HEK293 (cell line): ENCODE measurements around the gene SSBP3.
A peak's percentile ranks its signal among the peaks of the same experiment; 100 is the strongest.

Experiments used
- CTCF ChIA-PET: fragments of 350-600 bp; formaldehyde crosslinking; extraction: SDS; loops from one replicate; lab custom pipeline; 2021; ENCODE audit warnings: antibody characterized with exemption; lab: Yijun Ruan, JAX
- POLR2A ChIA-PET: fragments of 300-600 bp; formaldehyde crosslinking; extraction: SDS; loops from one replicate; lab custom pipeline; 2020; ENCODE audit warnings: antibody characterized with exemption, inconsistent platforms; lab: Yijun Ruan, JAX
- H3K27ac ChIP-seq: fragments of 200-500 bp; sonication (Bioruptor generic); 2 replicates; pipeline ENCODE4 v1.5.1; 2014; ENCODE audit warnings: low read depth, low read length, control low read depth, inconsistent platforms; ENCODE audit errors: extremely low read depth
- H3K36me3 ChIP-seq, 2 experiments: fragments of 200-500 bp in 1 of 2; sonication (Bioruptor generic) in 1 of 2; 1 replicate in 1 of 2; 2 replicates in 1 of 2; pipeline ENCODE4 v1.5.1; 2014 to 2017; ENCODE audit warnings: inconsistent platforms in 2 of 2, low read length in 2 of 2; ENCODE audit not compliant: control insufficient read depth in 2 of 2, insufficient read depth in 1 of 2
- H3K4me1 ChIP-seq: fragments of 200-500 bp; sonication (Bioruptor generic); 2 replicates; pipeline ENCODE4 v1.5.1; 2014; ENCODE audit warnings: mild to moderate bottlenecking, low read length, inconsistent platforms; ENCODE audit not compliant: control insufficient read depth, insufficient read depth
- H3K4me3 ChIP-seq: 2 replicates; pipeline ENCODE4 v1.5.1; 2011; ENCODE audit warnings: low read depth, mild to moderate bottlenecking, control low read depth, low read length, moderate library complexity
- H3K9me3 ChIP-seq: fragments of 200-500 bp; sonication (Bioruptor generic); 2 replicates; pipeline ENCODE4 v1.5.1; 2014; ENCODE audit warnings: low read depth, low read length, inconsistent platforms; ENCODE audit not compliant: control insufficient read depth, insufficient read depth
- GLI4 ChIP-seq: fragments of 450-650 bp; formaldehyde crosslinking; IDR thresholded peaks from 2 replicates; pipeline ENCODE4 v1.5.1; 2016; ENCODE audit warnings: missing biosample characterization, missing genetic modification characterization
- MZF1 ChIP-seq: fragments of 450-650 bp; formaldehyde crosslinking; IDR thresholded peaks from 2 replicates; pipeline ENCODE4 v1.5.1; 2017; ENCODE audit warnings: missing biosample characterization, missing genetic modification characterization, borderline replicate concordance
- PATZ1 ChIP-seq: fragments of 450-650 bp; formaldehyde crosslinking; IDR thresholded peaks from 2 replicates; pipeline ENCODE4 v1.5.1; 2016; ENCODE audit warnings: missing biosample characterization, missing genetic modification characterization
- PRDM2 ChIP-seq: fragments of 450-650 bp; formaldehyde crosslinking; IDR thresholded peaks from 2 replicates; pipeline ENCODE4 v1.5.1; 2016; ENCODE audit warnings: missing biosample characterization, missing genetic modification characterization, borderline replicate concordance
- SALL2 ChIP-seq: fragments of 450-650 bp; formaldehyde crosslinking; IDR thresholded peaks from 2 replicates; pipeline ENCODE4 v1.5.0; 2017; ENCODE audit warnings: missing biosample characterization, mild to moderate bottlenecking, missing genetic modification characterization, borderline replicate concordance
- SETDB1 ChIP-seq: IDR thresholded peaks from one replicate; pipeline ENCODE4 v1.6.1; 2017; ENCODE audit warnings: mild to moderate bottlenecking, low read length, moderate library complexity, mixed read lengths; ENCODE audit not compliant: insufficient read length
- SP2 ChIP-seq: fragments of 450-650 bp; formaldehyde crosslinking; IDR thresholded peaks from 2 replicates; pipeline ENCODE4 v1.5.1; 2016; ENCODE audit warnings: missing biosample characterization, missing genetic modification characterization
- YY2 ChIP-seq: fragments of 450-650 bp; formaldehyde crosslinking; IDR thresholded peaks from 2 replicates; pipeline ENCODE4 v1.5.1; 2016; ENCODE audit warnings: missing biosample characterization, missing genetic modification characterization
- ZFHX2 ChIP-seq: fragments of 450-650 bp; formaldehyde crosslinking; conservative IDR thresholded peaks from 2 replicates; pipeline ENCODE4 v1.5.1; 2016; ENCODE audit warnings: missing biosample characterization, missing genetic modification characterization
- ZNF140 ChIP-seq: fragments of 450-650 bp; formaldehyde crosslinking; IDR thresholded peaks from 2 replicates; pipeline ENCODE4 v1.5.1; 2016; ENCODE audit warnings: missing biosample characterization, missing genetic modification characterization
- ZNF280D ChIP-seq: fragments of 450-650 bp; formaldehyde crosslinking; IDR thresholded peaks from 2 replicates; pipeline ENCODE4 v1.5.1; 2016; ENCODE audit warnings: missing biosample characterization, missing genetic modification characterization
- ZNF292 ChIP-seq: fragments of 450-650 bp; formaldehyde crosslinking; IDR thresholded peaks from 2 replicates; pipeline ENCODE4 v1.5.1; 2016; ENCODE audit warnings: low read depth, missing biosample characterization, missing genetic modification characterization, borderline replicate concordance
- ZNF341 ChIP-seq: fragments of 450-650 bp; formaldehyde crosslinking; IDR thresholded peaks from 2 replicates; pipeline ENCODE4; 2016; ENCODE audit warnings: low read depth, missing biosample characterization, missing genetic modification characterization
- ZNF544 ChIP-seq: fragments of 450-650 bp; formaldehyde crosslinking; IDR thresholded peaks from 2 replicates; pipeline ENCODE4 v1.5.0; 2017; ENCODE audit warnings: missing biosample characterization, missing genetic modification characterization
- ZNF548 ChIP-seq: fragments of 450-650 bp; formaldehyde crosslinking; IDR thresholded peaks from 2 replicates; pipeline ENCODE4 v1.5.1; 2016; ENCODE audit warnings: missing biosample characterization, missing genetic modification characterization
- ZNF561 ChIP-seq: fragments of 450-650 bp; IDR thresholded peaks from 2 replicates; pipeline ENCODE4 v1.5.1; 2018; ENCODE audit warnings: missing biosample characterization, missing genetic modification characterization, borderline replicate concordance
- ZNF571 ChIP-seq: fragments of 450-650 bp; formaldehyde crosslinking; IDR thresholded peaks from 2 replicates; pipeline ENCODE4 v1.5.0; 2017; ENCODE audit warnings: missing biosample characterization, missing genetic modification characterization
- ZNF585B ChIP-seq: fragments of 450-650 bp; formaldehyde crosslinking; IDR thresholded peaks from 2 replicates; pipeline ENCODE4 v1.5.1; 2016; ENCODE audit warnings: missing biosample characterization, missing genetic modification characterization
- ZNF639 ChIP-seq: fragments of 450-650 bp; formaldehyde crosslinking; IDR thresholded peaks from 2 replicates; pipeline ENCODE4 v1.5.1; 2016; ENCODE audit warnings: missing biosample characterization, missing genetic modification characterization
- ZNF654 ChIP-seq: fragments of 450-650 bp; formaldehyde crosslinking; IDR thresholded peaks from 2 replicates; pipeline ENCODE4 v1.5.1; 2016; ENCODE audit warnings: low read depth, missing biosample characterization, missing genetic modification characterization
- ZNF837 ChIP-seq: fragments of 450-650 bp; formaldehyde crosslinking; IDR thresholded peaks from 2 replicates; pipeline ENCODE4 v1.5.1; 2016; ENCODE audit warnings: missing biosample characterization, missing genetic modification characterization

SSBP3 gene

GRCh38 chr1:54324251-54325140 is 81.7 kb downstream of the SSBP3 start:
- no peak overlapping the region for H3K27ac ChIP-seq
- H3K4me1 ChIP-seq, result peaks cover 19% of the 10 kb centered on the region
- 0 out of 2 replicates have a peak, but pooled peaks have one; percentile 18 for TF ChIP-seq ZFHX2 (tag by site-specific recombination)
- TF ChIP-seq ZNF341 (tag by site-specific recombination), result peak; percentile 84
- TF ChIP-seq ZNF654 (tag by site-specific recombination), result no peak
- no peak for TF ChIP-seq SP2 (tag by site-specific recombination)
- no peak for TF ChIP-seq MZF1 (tag by site-specific recombination)
- no peaks in the 10 kb centered on the region for H3K9me3 ChIP-seq
- no peak overlapping the region for H3K4me3 ChIP-seq
- H3K36me3 ChIP-seq, result peaks cover 0 to 4% of the 10 kb centered on the region in 2 experiments; a peak in 1 of 3 replicates
- POLR2A ChIA-PET, result no interaction called here
- CTCF ChIA-PET, result interaction anchor here (0.8 to 0.9 kb wide), 2 partner anchors 13 to 36 kb away, joined by 3 to 4 read pairs; no protein-coding TSS in a partner anchor

- Histone ChIP-seq H3K27ac (no peak overlapping the region), H3K36me3 (peaks cover 0 to 4% of the 10 kb centered on the region in 2 experiments; a peak in 1 of 3 replicates), H3K4me1 (peaks cover 19% of the 10 kb centered on the region), H3K4me3 (no peak overlapping the region), H3K9me3 (no peaks in the 10 kb centered on the region)
- ChIA-PET POLR2A (no interaction called here), CTCF (interaction anchor here (0.5 to 0.8 kb wide), 2 partner anchors 36 to 146 kb away, joined by 3 read pairs; no protein-coding TSS in a partner anchor)
- no peak for TF ChIP-seq GLI4
- no peak for TF ChIP-seq ZNF837 (tag by site-specific recombination)
- no peak for TF ChIP-seq ZNF639 (tag by site-specific recombination)
- TF ChIP-seq PRDM2 (tag by site-specific recombination), result no peak
- TF ChIP-seq ZNF544 (tag by site-specific recombination), result no peak
- TF ChIP-seq ZNF548 (tag by site-specific recombination), result no peak
- no peak for TF ChIP-seq ZNF292 (tag by site-specific recombination)
- no peak for TF ChIP-seq YY2
- no peak for TF ChIP-seq ZNF561 (tag by site-specific recombination)
- TF ChIP-seq ZNF585B (tag by site-specific recombination), result no peak
- no peak for TF ChIP-seq SETDB1
- TF ChIP-seq ZNF654 (tag by site-specific recombination), result no peak
- TF ChIP-seq ZNF280D (tag by site-specific recombination), result no peak
- TF ChIP-seq ZNF571 (tag by site-specific recombination), result no peak
- no peak for TF ChIP-seq PATZ1 (tag by site-specific recombination)
- TF ChIP-seq ZNF140, result no peak
- TF ChIP-seq SALL2 (tag by site-specific recombination), result no peak
Observed at GRCh38 chr1:54323921-54324250, 82.3 kb downstream of the SSBP3 start.
